ENCODE measurements around the gene SV2A.

GRCh38 chr1:149934356-149934755 is 16.7 kb upstream of the SV2A start:
- TF ChIP-seq, protein P1, sequence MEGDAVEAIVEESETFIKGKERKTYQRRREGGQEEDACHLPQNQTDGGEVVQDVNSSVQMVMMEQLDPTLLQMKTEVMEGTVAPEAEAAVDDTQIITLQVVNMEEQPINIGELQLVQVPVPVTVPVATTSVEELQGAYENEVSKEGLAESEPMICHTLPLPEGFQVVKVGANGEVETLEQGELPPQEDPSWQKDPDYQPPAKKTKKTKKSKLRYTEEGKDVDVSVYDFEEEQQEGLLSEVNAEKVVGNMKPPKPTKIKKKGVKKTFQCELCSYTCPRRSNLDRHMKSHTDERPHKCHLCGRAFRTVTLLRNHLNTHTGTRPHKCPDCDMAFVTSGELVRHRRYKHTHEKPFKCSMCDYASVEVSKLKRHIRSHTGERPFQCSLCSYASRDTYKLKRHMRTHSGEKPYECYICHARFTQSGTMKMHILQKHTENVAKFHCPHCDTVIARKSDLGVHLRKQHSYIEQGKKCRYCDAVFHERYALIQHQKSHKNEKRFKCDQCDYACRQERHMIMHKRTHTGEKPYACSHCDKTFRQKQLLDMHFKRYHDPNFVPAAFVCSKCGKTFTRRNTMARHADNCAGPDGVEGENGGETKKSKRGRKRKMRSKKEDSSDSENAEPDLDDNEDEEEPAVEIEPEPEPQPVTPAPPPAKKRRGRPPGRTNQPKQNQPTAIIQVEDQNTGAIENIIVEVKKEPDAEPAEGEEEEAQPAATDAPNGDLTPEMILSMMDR (conservative IDR thresholded peaks at IDR 0.05; ENCODE audit: low read length) = no peak
- no peak for TF ChIP-seq EZH2phosphoT487 (IDR thresholded peaks at IDR 0.05; ENCODE audit: borderline replicate concordance, low read depth, low read length)

Data from OCI-LY7 (cell line).